Subcutaneous preadipocyte (primary cell): ENCODE measurements around the gene OR1J2. TPM values are rescaled to one million over a fixed set of nuclear protein-coding genes. Genes with fewer than 3 reads are reported as not detected.

Source experiments
- total RNA-seq: library from RNA; depleted of rRNA; stranded (reverse); fragments of >200 nt; gene quantifications from 2 replicates; pipeline ENCODE4 v1.2.3, GENCODE V29; 2012

The OR1J2 gene, protein sequence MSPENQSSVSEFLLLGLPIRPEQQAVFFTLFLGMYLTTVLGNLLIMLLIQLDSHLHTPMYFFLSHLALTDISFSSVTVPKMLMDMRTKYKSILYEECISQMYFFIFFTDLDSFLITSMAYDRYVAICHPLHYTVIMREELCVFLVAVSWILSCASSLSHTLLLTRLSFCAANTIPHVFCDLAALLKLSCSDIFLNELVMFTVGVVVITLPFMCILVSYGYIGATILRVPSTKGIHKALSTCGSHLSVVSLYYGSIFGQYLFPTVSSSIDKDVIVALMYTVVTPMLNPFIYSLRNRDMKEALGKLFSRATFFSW
- 0.20 and 0.73 TPM in 2 replicates for total RNA-seq

DNA sequence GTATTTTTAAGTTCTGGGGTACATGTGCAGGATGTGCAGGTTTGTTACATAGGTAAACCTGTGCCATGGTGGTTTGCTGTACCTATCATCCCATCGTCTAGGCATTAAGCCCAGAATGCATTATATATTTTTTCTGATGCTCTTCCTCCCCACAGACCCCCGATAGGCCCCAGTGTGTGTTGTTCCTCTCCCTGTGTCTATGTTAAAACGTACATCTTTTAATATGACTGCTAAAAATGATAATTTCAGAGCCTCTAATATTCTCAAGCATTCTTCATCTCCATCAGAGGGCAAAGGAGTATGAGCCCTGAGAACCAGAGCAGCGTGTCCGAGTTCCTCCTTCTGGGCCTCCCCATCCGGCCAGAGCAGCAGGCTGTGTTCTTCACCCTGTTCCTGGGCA, at the start of gene OR1J2:
OR1J2 (plus strand) TSS at position 301 of the 400 bp plus-strand sequence; CDS start at position 301, 0 bp downstream.

DNA sequence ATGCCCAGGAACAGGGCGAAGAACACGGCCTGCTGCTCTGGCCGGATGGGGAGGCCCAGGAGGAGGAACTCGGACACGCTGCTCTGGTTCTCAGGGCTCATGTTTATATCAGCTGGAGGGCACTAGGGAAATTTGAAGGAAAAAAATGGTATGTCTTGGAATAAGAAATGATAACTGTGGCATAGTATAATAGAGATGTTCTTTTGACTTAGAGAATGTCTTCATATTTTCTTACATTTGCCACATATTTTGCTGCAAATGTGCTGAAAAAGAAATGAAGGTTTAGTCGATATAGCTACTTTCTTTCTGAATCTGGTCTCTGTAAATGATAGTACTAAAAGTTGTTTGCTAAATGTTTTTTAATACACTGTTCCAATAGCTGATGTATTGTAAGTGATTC, 32.8 kb upstream of the OR1J2 start, which contains the start of gene OR1J1:
OR1J1 (minus strand) TSS at position 101 of the 400 bp plus-strand sequence; CDS start at position 101, 0 bp downstream.

DNA sequence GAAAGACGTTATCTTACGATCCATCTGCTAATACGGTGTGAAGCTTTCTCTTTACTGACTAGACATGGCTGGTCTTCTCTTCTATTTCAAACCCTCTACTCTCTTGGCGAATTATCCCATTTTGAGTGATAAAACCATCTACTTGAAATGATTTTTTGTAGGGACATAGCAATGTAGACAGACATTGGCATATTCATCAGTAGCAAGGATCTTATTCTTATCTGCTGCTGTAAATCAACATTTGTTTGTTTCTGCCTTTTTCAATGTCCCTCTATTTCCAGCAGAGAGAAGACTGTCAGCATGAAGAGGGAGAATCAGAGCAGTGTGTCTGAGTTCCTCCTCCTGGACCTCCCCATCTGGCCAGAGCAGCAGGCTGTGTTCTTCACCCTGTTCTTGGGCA, 8.2 kb downstream of the OR1J2 start, which contains the start of gene OR1J4:
OR1J4 (plus strand) TSS at position 301 of the 400 bp plus-strand sequence; CDS start at position 301, 0 bp downstream.

DNA sequence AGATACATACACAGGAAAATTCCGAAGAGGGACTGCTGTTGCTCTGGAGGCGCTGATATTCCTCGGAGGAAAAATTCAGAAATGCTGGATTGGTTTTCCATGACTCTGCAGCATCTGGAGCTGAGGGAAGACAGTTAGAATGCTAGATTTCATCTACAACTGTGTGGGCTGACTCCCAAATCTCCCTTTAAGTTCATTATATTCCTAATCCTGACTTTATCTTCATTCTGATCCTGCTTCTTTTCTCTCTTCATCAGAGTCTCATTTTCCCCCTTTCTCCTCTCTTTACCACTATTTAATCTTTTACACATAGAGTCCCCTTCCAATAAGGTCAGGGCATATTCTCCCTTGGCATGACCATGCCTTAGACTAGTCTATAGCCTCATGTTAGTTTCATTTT, 16.6 kb downstream of the OR1J2 start, which contains the start of gene OR1N1:
OR1N1 (minus strand) TSS at position 101 of the 400 bp plus-strand sequence; CDS start at position 101, 0 bp downstream.

DNA sequence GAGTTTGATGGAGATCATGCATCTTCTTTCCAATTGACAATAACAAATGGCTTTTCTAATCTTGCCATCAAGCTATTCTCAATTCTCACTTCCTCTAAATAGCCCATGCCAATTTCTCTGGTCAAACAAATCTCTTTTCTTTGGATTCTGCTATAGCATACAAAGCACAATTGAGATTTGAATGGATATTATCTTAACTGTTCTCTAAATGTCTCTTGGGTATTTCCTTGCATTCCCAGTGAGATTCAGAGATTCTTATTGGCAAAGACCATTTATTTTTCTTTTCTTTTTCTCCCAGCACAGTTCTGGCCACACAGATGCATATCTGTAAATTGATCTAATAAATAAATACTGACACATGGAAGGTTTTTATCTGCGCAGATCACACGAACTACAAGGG, 42.2 kb downstream of the OR1J2 start, which contains the start of gene OR1N2:
OR1N2 (plus strand) TSS at position 301 of the 400 bp plus-strand sequence. CDS start 100 bp downstream, outside the sequence.

Other genes starting within 250 kb of the OR1J2 start
- gene RBM18, start 246.0 kb upstream of the OR1J2 start, total RNA-seq, result 6.2 and 6.8 TPM in 2 replicates
- 42.6 and 44.0 TPM in 2 replicates for gene MRRF, start 245.9 kb upstream of the OR1J2 start, total RNA-seq
- 39.9 and 83.0 TPM in 2 replicates for gene PTGS1, start 139.8 kb upstream of the OR1J2 start, total RNA-seq
- not detected in 2 replicates for gene OR1J1, start 32.9 kb upstream of the OR1J2 start, total RNA-seq
- gene OR1J4, start 8.3 kb downstream of the OR1J2 start, total RNA-seq, result not detected in 2 replicates
- not detected in 2 replicates for gene OR1N1, start 16.5 kb downstream of the OR1J2 start, total RNA-seq
- under 0.01 and 0.20 TPM in 2 replicates for gene OR1N2, start 42.3 kb downstream of the OR1J2 start, total RNA-seq
- not detected in 2 replicates for gene OR1L8, start 72.6 kb downstream of the OR1J2 start, total RNA-seq
- not detected in 2 replicates for gene OR1Q1, start 103.9 kb downstream of the OR1J2 start, total RNA-seq
- not detected in 2 replicates for gene OR1B1, start 146.8 kb downstream of the OR1J2 start, total RNA-seq
- gene OR1L1, start 150.9 kb downstream of the OR1J2 start, total RNA-seq, result not detected in 2 replicates
- not detected in 2 replicates for gene OR1L3, start 164.3 kb downstream of the OR1J2 start, total RNA-seq
- gene OR1L4, start 213.2 kb downstream of the OR1J2 start, total RNA-seq, result not detected in 2 replicates
- gene OR1L6, start 231.5 kb downstream of the OR1J2 start, total RNA-seq, result not detected in 2 replicates